Rectal smooth muscle tissue (tissue), 1 donor: Measurements from ENCODE around the gene ARMH3.

Experiments
- H3K27ac ChIP-seq: one replicate; pipeline ENCODE4 v1.7.0; 2013; ENCODE audit warnings: low read depth, low read length, inconsistent platforms
- H3K27me3 ChIP-seq: one replicate; pipeline ENCODE4 v1.7.0; 2013; ENCODE audit warnings: low read length; ENCODE audit not compliant: control insufficient read depth, insufficient read depth
- H3K36me3 ChIP-seq: one replicate; pipeline ENCODE4 v1.7.0; 2013; ENCODE audit warnings: low read length; ENCODE audit not compliant: control insufficient read depth, insufficient read depth
- H3K4me1 ChIP-seq: one replicate; pipeline ENCODE4 v1.7.0; 2013; ENCODE audit warnings: low read length; ENCODE audit not compliant: control insufficient read depth, insufficient read depth
- H3K4me3 ChIP-seq: one replicate; pipeline ENCODE4 v1.7.0; 2013; ENCODE audit warnings: low read length
- H3K9ac ChIP-seq: one replicate; pipeline ENCODE4 v1.7.0; 2013; ENCODE audit warnings: low read length

Gene ARMH3

GRCh38 chr10:101845893-101846292 lies 210.1 kb downstream of the ARMH3 start:
- H3K9ac ChIP-seq, result no peak overlapping the region
- H3K36me3 ChIP-seq, result peaks cover 6% of the 10 kb centered on the region
- H3K4me1 ChIP-seq, result peaks cover under 1% of the 10 kb centered on the region
- no peaks in the 10 kb centered on the region for H3K27me3 ChIP-seq
- no peak overlapping the region for H3K4me3 ChIP-seq
- H3K27ac ChIP-seq, result no peak overlapping the region

GRCh38 chr10:101843032-101844021 lies 212.6 kb downstream of the ARMH3 start, which contains the start of gene KCNIP2:
Gene KCNIP2 (minus strand): TSS chr10:101843800. CDS start chr10:101843568, 232 bp downstream.
- no peak within 1 kb of the TSS for H3K9ac ChIP-seq
- H3K4me3 ChIP-seq, result peak within 1 kb of the TSS; percentile 11
- H3K27me3 ChIP-seq, result no peaks in the 10 kb centered on the region
- H3K27ac ChIP-seq, result no peak within 1 kb of the TSS
- H3K36me3 ChIP-seq, result no peaks in the 10 kb centered on the region
- H3K4me1 ChIP-seq, result peaks cover 5% of the 10 kb centered on the region

- Histone ChIP-seq H3K4me3 (no peak overlapping the region), H3K9ac (no peak overlapping the region), H3K4me1 (peaks cover 5% of the 10 kb centered on the region), H3K27me3 (no peaks in the 10 kb centered on the region), H3K36me3 (no peaks in the 10 kb centered on the region), H3K27ac (no peak overlapping the region)
These were observed 214.1 kb downstream of the ARMH3 start for GRCh38 chr10:101841826-101842225.

- no peaks in the 10 kb centered on the region for H3K27me3 ChIP-seq
- no peak overlapping the region for H3K27ac ChIP-seq
- peaks cover 5% of the 10 kb centered on the region for H3K4me1 ChIP-seq
These were observed 215.1 kb downstream of the ARMH3 start for GRCh38 chr10:101840741-101841453.

GRCh38 chr10:101840102-101840684 lies 215.8 kb downstream of the ARMH3 start:
- Histone ChIP-seq H3K9ac (no peak overlapping the region), H3K27me3 (no peaks in the 10 kb centered on the region), H3K4me3 (peak overlapping the region; percentile 51), H3K27ac (no peak overlapping the region), H3K4me1 (peaks cover 5% of the 10 kb centered on the region), H3K36me3 (no peaks in the 10 kb centered on the region)

More at GRCh38 chr10:101840741-101841453, 215.1 kb downstream of the ARMH3 start:
- Histone ChIP-seq H3K36me3 (no peaks in the 10 kb centered on the region), H3K4me3 (peak overlapping the region; percentile 51), H3K9ac (no peak overlapping the region)

GRCh38 chr10:101839416-101840063 lies 216.4 kb downstream of the ARMH3 start:
- H3K9ac ChIP-seq, result no peak overlapping the region
- peaks cover 5% of the 10 kb centered on the region for H3K4me1 ChIP-seq
- H3K36me3 ChIP-seq, result no peaks in the 10 kb centered on the region
- H3K4me3 ChIP-seq, result peak overlapping the region; percentile 22
- H3K27me3 ChIP-seq, result no peaks in the 10 kb centered on the region
- no peak overlapping the region for H3K27ac ChIP-seq

GRCh38 chr10:101839002-101839401 lies 217.0 kb downstream of the ARMH3 start:
- no peaks in the 10 kb centered on the region for H3K27me3 ChIP-seq
- H3K4me1 ChIP-seq, result peaks cover 5% of the 10 kb centered on the region
- no peak overlapping the region for H3K9ac ChIP-seq
- H3K27ac ChIP-seq, result no peak overlapping the region
- no peaks in the 10 kb centered on the region for H3K36me3 ChIP-seq
- H3K4me3 ChIP-seq, result no peak overlapping the region

- Histone ChIP-seq H3K27ac (no peak overlapping the region), H3K9ac (no peak overlapping the region), H3K27me3 (no peaks in the 10 kb centered on the region), H3K36me3 (no peaks in the 10 kb centered on the region), H3K4me1 (peaks cover 5% of the 10 kb centered on the region), H3K4me3 (no peak overlapping the region)
These were observed 217.5 kb downstream of the ARMH3 start for GRCh38 chr10:101838416-101838970.

- H3K36me3 ChIP-seq, result no peaks in the 10 kb centered on the region
- no peak overlapping the region for H3K9ac ChIP-seq
- H3K27ac ChIP-seq, result no peak overlapping the region
- no peaks in the 10 kb centered on the region for H3K27me3 ChIP-seq
- peaks cover 5% of the 10 kb centered on the region for H3K4me1 ChIP-seq
- no peak overlapping the region for H3K4me3 ChIP-seq
These were observed 218.2 kb downstream of the ARMH3 start for GRCh38 chr10:101837748-101838147.

GRCh38 chr10:101835362-101835761 lies 220.6 kb downstream of the ARMH3 start:
- Histone ChIP-seq H3K27ac (no peak overlapping the region), H3K4me1 (peaks cover 7% of the 10 kb centered on the region), H3K4me3 (no peak overlapping the region), H3K36me3 (no peaks in the 10 kb centered on the region), H3K27me3 (no peaks in the 10 kb centered on the region), H3K9ac (no peak overlapping the region)

- H3K27me3 ChIP-seq, result no peaks in the 10 kb centered on the region
- H3K4me1 ChIP-seq, result peaks cover 5% of the 10 kb centered on the region
- H3K4me3 ChIP-seq, result no peak overlapping the region
- H3K27ac ChIP-seq, result no peak overlapping the region
- H3K36me3 ChIP-seq, result no peaks in the 10 kb centered on the region
- H3K9ac ChIP-seq, result no peak overlapping the region
These were observed 221.6 kb downstream of the ARMH3 start for GRCh38 chr10:101834341-101834740.
